NCI-H226 (cell line): ENCODE data around the gene MXRA8.
"Not testable (repeated sequence)": the region's sequence is repeated elsewhere in the genome, so short reads cannot be mapped to it uniquely, and the experiment has no call there.

Experiments used
- DNase-seq: peaks from one replicate; pipeline ENCODE4 v3.0.0-alpha.2; 2015

MXRA8 gene

GRCh38 chr1:1358433-1359271 is at the start of gene MXRA8:
TSS of gene MXRA8 (minus strand) at chr1:1358555. CDS start at chr1:1358504, 51 bp downstream.
- no peak for DNase-seq

- no peak for DNase-seq
These were observed 49.4 kb upstream of the MXRA8 start for GRCh38 chr1:1407636-1408318.

- DNase-seq = peak; percentile 92
These were observed 48.7 kb upstream of the MXRA8 start, which contains the start of gene MRPL20 for GRCh38 chr1:1406821-1407635. TSS of gene MRPL20 (minus strand) at chr1:1407293. CDS start at chr1:1407217, 76 bp downstream.

GRCh38 chr1:1406101-1406820 is 47.9 kb upstream of the MXRA8 start:
- no peak for DNase-seq

- DNase-seq = no peak
These were observed 45.3 kb upstream of the MXRA8 start for GRCh38 chr1:1403653-1404052.

GRCh38 chr1:1402901-1403392 is 44.6 kb upstream of the MXRA8 start:
- not testable (repeated sequence) for DNase-seq

GRCh38 chr1:1402072-1402900 is 43.9 kb upstream of the MXRA8 start:
- peak; percentile 51 for DNase-seq

- DNase-seq = no peak
These were observed 43.2 kb upstream of the MXRA8 start for GRCh38 chr1:1401457-1402010.

- DNase-seq = no peak
These were observed 42.5 kb upstream of the MXRA8 start for GRCh38 chr1:1400576-1401456.

GRCh38 chr1:1399872-1400575 is 41.7 kb upstream of the MXRA8 start:
- no peak for DNase-seq

- peak; percentile 95 for DNase-seq
These were observed 41.0 kb upstream of the MXRA8 start, which contains the start of gene CCNL2 for GRCh38 chr1:1399187-1399871. TSS of gene CCNL2 (minus strand) at chr1:1399335. CDS start at chr1:1399306, 29 bp downstream.

- DNase-seq = no peak
These were observed 40.4 kb upstream of the MXRA8 start for GRCh38 chr1:1398677-1399186.

- DNase-seq = no peak
These were observed 39.6 kb upstream of the MXRA8 start for GRCh38 chr1:1397839-1398523.

GRCh38 chr1:1395166-1395565 is 36.8 kb upstream of the MXRA8 start:
- no peak for DNase-seq

GRCh38 chr1:1394116-1394515 is 35.8 kb upstream of the MXRA8 start:
- no peak for DNase-seq

GRCh38 chr1:1393428-1393827 is 35.1 kb upstream of the MXRA8 start:
- DNase-seq = no peak

GRCh38 chr1:1393014-1393413 is 34.7 kb upstream of the MXRA8 start:
- DNase-seq = no peak

- no peak for DNase-seq
These were observed 32.9 kb upstream of the MXRA8 start for GRCh38 chr1:1391225-1391624.
